ENCODE data around the gene MAML1.
"Not testable (repeated sequence)": the region's sequence is repeated elsewhere in the genome, so short reads cannot be mapped to it uniquely, and the experiment has no call there.

Gene MAML1

GRCh38 chr5:179732918-179733771 is 523 bp downstream of the MAML1 start:
- no peak for DNase-seq (ENCODE audit: low read depth, low spot score)

GRCh38 chr5:179733772-179734126 is 1.1 kb downstream of the MAML1 start:
- DNase-seq (ENCODE audit: low read depth, low spot score) = no peak

GRCh38 chr5:179734536-179735164 is 2.0 kb downstream of the MAML1 start:
- no peak for DNase-seq (ENCODE audit: low read depth, low spot score)

- DNase-seq (ENCODE audit: low read depth, low spot score) = no peak
Observed at GRCh38 chr5:179738742-179739141, 6.1 kb downstream of the MAML1 start.

GRCh38 chr5:179744106-179744505 is 11.5 kb downstream of the MAML1 start:
- not testable (repeated sequence) for DNase-seq (ENCODE audit: low read depth, low spot score)

- DNase-seq (ENCODE audit: low read depth, low spot score) = no peak
Observed at GRCh38 chr5:179746872-179747271, 14.2 kb downstream of the MAML1 start.

- DNase-seq (ENCODE audit: low read depth, low spot score) = no peak
Observed at GRCh38 chr5:179747811-179748210, 15.2 kb downstream of the MAML1 start.

- DNase-seq (ENCODE audit: low read depth, low spot score) = no peak
Observed at GRCh38 chr5:179749857-179750508, 17.4 kb downstream of the MAML1 start.

- DNase-seq (ENCODE audit: low read depth, low spot score) = no peak
Observed at GRCh38 chr5:179753971-179754370, 21.3 kb downstream of the MAML1 start.

GRCh38 chr5:179755022-179755421 is 22.4 kb downstream of the MAML1 start:
- peak; percentile 54 for DNase-seq (ENCODE audit: low read depth, low spot score)

- no peak for DNase-seq (ENCODE audit: low read depth, low spot score)
Observed at GRCh38 chr5:179758955-179759354, 26.3 kb downstream of the MAML1 start.

GRCh38 chr5:179759581-179760551 is 27.2 kb downstream of the MAML1 start:
- no peak for DNase-seq (ENCODE audit: low read depth, low spot score)

- DNase-seq (ENCODE audit: low read depth, low spot score) = no peak
Observed at GRCh38 chr5:179762079-179762780, 29.6 kb downstream of the MAML1 start.

GRCh38 chr5:179762781-179763176 is 30.2 kb downstream of the MAML1 start:
- no peak for DNase-seq (ENCODE audit: low read depth, low spot score)

- DNase-seq (ENCODE audit: low read depth, low spot score) = peak; percentile 57
Observed at GRCh38 chr5:179763215-179763945, 30.8 kb downstream of the MAML1 start.

GRCh38 chr5:179764056-179764455 is 31.4 kb downstream of the MAML1 start:
- no peak for DNase-seq (ENCODE audit: low read depth, low spot score)

GRCh38 chr5:179765400-179765799 is 32.8 kb downstream of the MAML1 start:
- DNase-seq (ENCODE audit: low read depth, low spot score) = no peak

- DNase-seq (ENCODE audit: low read depth, low spot score) = no peak
Observed at GRCh38 chr5:179766021-179766725, 33.6 kb downstream of the MAML1 start.

GRCh38 chr5:179766726-179767455 is 34.3 kb downstream of the MAML1 start:
- no peak for DNase-seq (ENCODE audit: low read depth, low spot score)
